ENCODE results near the gene KMT5B.

Gene KMT5B

DNA sequence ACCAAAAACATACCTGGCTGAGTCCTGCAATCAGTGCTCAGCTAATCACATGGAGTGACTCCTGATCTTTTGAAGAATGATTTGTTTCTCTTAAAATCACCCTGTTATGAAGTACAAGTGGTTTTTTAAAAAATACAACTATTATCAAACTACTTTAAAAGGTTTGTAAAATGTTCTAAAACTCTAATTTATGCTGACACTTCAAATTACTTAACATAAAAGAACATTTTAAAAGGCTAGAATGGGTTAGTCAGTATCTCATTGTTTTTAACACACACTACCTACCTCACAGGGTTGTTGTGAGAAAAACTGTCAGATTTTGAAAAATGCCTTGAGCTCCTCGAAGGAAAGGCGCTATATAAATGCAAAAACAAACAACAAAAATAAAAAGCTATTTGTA, 33.2 kb downstream of the KMT5B start:
- no peak for DNase-seq

GRCh38 chr11:68177877-68178276, 35.2 kb downstream of the KMT5B start:
- no peak for DNase-seq

- DNase-seq: no peak
Measured at GRCh38 chr11:68173926-68174325, 39.2 kb downstream of the KMT5B start.

DNA sequence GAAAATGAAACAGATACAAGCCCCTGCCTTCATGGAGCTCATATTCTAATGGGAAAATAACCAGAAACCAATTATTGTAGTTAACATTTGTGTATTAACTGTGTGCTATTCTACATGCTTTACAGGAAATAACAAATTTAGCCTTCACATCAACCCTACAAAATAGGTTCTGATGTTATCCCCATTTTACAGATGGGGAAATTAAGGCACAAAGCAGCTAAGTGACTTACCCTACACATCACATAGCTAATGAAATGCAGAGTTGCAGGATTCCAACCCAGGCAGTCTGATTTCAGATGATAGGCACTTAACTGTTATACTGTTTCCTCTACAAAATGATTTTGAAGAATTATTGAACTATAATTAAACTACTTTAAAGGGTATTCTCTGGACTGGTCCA, 43.7 kb downstream of the KMT5B start:
- DNase-seq: no peak

DNA sequence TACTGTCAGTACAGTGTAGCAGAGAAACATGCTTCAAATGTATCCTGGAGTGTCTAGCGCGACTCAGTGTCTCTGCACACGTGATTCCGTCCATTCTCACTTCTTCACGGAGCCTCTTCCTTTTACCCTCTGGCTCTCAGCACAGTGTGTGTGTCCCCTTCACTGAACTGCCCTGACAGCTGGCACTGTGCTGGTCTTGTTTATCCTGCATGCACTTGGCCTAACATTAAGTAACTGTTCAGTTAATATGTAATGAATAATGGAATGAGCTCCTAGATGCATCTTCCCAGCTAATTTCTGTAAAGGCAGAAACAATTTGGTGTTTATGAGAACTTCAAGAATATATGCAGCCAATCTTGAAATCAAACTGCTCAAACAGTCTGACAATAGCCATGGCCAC, 44.4 kb downstream of the KMT5B start:
- no peak for DNase-seq

DNA sequence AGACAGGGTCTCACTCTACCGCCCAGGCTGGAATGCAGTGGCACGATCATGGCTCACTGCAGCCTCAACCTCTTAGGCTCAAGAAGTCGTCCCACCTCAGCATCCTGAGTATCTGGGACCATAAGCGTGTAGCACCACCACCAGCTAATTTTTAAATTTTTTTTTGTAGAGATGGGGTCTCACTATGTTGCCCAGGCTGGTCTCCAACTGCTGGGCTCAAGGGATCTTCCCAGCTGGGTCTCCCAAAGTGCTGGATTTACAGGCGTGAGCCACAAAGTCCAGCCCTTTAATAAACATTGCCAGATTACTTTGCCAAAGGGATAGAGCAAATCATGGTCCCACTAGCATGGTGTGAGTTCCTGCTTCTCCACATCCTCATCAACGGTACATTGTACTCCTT, 45.6 kb downstream of the KMT5B start:
- DNase-seq: no peak

- DNase-seq: no peak
Measured at GRCh38 chr11:68166969-68167368, 46.1 kb downstream of the KMT5B start.

DNA sequence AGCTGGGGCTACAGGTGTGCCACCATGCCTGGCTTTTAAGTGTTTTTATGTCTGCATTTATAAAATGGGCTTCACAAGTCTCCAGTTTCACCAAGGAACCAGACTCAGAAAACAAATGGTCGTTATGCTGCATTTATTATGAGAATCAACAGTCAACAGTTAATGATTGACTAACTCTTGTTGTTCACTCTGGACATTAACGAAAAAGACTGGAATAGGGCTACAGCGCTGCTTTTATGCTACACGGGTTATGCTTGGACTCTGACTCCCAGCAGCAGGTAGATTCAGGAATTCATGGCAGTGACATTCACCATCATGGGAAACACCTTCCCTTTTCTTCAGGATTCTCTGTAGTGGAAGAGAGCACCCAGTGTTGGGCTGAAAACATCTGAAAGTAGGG, 47.5 kb downstream of the KMT5B start:
- no peak for DNase-seq

GRCh38 chr11:68164437-68164836, 48.7 kb downstream of the KMT5B start:
- no peak for DNase-seq

GRCh38 chr11:68163691-68164090, 49.4 kb downstream of the KMT5B start:
- DNase-seq: no peak

DNA sequence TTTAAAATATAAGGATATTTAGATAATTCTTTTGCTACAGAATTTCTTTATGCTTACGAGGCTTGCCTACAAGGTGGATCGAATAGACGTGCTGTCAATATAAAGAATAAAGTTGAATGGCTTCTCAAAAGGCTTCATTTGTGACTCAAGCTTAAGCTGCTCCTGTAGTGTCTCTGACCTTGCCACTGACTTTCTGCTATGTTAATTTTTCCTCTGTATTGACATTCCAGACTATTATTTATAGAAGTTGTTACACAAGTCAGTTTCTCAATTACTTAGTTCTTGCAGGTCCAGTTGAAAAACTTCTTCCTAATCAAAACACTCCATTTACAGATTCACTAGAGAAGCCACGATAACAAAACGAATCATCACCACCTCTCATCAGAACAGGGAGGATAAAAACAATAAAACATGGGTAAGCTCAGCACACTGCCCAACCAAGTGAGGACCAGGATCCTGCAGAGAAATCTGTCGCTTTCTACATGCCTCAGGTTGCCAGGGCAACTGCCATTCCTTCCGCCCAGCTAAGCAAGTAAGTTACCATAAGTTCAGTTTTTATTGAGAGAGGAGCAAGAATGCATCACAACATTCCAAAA, 52.9 kb downstream of the KMT5B start:
- DNase-seq: no peak

- no peak for DNase-seq
Measured at GRCh38 chr11:68159665-68160064, 53.4 kb downstream of the KMT5B start.

DNA sequence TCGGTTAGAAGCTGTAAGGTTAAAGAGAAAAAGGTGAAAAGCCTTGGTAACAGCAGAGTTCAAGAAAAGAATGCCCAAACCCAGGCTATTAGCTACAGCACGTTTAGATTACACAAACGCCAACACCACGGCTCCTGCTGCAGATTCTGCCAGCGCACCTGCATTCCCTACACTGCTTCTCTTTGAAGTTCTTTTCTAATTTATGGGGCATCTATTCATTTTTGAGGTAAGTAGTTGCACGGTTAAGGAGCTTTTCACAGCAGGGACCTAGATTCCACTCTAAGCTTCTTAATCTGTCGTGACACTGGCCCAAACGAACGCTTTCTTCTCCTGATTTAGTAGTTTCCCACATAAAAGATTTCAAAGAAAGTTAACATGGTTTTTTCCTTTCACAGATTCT, 53.9 kb downstream of the KMT5B start:
- no peak for DNase-seq

DNA sequence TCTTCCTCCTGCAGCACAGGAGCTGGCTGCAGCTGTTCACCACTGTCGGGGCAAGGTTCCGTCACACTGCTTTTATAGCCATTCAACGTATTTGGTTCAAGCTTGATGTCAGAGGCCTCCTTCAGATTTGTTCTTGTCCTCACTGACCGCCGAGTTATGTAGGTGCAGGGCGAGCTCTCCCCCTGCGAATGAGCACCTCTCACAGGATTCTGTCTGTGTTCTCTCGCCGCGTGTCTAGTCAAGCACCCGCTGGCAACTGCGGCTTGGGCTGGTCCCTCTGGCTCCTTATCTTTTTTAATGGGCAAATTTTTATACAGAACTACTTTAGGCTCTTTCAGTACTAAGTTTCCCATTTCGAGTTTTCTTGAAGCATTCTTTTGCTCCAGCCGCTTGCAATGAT, 54.5 kb downstream of the KMT5B start:
- no peak for DNase-seq

DNA sequence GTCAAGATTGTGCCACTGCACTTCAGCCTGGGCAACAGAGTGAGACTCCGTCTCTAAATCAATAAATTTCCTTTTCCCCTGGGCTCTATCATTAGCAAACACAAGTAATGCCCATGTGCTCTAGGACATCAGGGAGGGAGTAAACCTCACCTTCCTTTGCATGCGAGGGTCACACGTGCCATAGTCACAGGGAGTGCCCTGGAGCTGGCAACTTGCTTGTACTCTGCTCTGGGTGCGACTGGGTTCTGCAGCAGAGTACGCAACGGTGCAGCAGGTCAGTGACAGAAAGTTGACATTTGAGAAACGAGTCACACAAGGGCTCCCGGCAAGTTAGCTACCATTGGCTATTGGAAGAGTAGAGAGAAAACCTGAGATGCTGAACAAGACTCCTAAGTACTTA, 59.4 kb downstream of the KMT5B start:
- no peak for DNase-seq

- DNase-seq: no peak
Measured at GRCh38 chr11:68150037-68150436, 63.1 kb downstream of the KMT5B start.

- DNase-seq: no peak
Measured at GRCh38 chr11:68149417-68149816, 63.7 kb downstream of the KMT5B start.

DNA sequence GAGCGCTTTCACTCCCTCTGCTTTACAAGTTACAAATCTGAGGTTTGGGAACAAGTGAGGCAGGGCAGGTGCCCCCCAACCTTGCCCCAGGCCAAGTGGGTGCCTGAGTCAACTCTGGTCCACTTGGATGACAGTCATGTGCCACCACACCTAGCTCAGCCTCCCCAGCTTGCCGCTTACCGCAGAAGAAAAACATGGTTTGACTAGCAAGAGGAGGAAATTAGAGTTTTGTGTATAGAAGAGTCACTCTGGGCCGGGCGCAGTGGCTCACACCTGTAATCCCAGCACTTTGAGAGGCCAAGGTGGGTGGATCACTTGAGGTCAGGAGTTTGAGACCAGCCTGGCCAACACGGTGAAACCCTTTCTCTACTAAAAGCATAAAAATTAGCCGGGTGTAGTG, 64.2 kb downstream of the KMT5B start:
- DNase-seq: no peak

- no peak for DNase-seq
Measured at GRCh38 chr11:68148071-68148805, 64.9 kb downstream of the KMT5B start.

DNA sequence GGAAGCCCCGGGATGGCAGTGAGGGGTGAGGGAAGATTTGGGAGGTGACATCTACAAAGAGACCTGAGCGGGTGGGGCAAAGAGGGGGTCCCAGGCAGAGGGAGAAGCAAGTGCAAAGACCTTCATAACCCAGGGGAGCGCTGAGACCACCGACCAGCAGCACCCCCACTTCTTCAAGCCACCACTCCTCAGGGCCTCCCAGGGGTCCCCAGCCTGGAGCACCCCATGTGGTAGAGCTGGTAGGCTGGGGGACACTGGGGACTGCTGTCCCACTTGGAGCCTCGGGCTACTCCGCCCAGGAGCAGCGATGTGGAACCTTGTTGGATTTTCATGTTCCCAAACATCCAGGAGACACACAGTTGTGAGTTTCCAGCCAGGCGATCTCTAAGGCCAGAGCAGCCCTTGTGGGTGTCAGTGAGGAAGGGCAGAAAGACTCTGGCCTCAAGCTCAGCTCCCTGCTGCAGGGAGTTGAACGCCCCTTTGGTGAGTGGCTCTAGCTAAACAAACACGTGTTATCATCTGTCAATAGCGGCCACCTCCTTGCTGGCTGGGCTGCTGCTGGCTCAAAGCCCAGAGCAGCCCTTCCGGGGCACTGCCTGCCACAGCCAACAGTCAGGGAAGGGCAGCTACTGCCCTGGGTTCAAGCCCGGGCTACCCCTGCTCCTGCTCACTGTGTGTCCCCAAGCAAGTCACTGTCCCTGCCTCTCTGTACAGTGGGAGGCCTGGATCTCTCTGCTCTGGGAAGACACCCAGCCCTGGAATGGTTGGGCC, 66.2 kb downstream of the KMT5B start:
- no peak for DNase-seq

DNA sequence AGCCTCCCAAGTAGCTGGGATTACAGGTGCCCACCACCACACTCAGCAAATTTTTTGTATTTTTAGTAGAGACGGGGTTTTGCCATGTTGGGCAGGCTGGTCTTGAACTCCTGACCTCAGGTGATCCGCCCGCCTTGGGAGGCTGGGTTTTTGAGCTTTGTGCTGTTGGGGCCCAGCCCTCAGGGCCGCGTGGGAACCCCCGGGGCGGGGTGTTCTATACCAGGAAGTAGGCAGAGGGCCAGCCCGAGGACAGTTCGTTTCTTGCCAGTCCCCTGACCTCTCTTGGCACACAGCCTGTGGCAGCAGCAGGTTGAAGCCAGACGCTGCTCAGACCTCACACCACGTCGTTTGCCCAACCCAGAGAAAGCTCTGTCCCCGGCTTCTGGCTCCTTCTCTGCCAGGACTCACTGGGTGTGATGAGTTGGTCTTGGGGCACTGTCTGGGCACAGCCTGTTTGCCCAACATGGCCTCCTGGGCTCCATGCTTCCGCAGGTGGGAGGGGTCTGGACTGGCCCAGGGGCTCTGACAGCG, 67.0 kb downstream of the KMT5B start:
- no peak for DNase-seq

GRCh38 chr11:68145120-68145866, 67.8 kb downstream of the KMT5B start:
- DNase-seq: no peak

DNA sequence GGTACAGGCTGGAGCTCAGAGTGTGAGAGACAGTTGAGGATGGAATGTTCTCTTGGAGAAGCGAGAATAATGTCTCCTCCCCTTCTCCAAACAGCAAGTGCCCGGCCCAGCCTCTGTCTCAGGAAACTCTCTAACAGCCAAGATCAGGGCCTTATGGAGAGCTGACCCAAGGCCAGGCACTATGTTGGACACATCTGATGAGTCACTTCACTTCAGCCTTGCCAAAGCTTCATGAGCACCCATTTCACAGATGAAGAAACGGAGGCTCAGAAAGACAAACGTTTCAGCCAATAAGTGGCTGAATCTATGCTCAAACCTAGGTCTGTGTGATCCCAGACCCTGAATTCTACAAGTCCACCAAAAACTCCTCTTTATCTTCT, 69.8 kb downstream of the KMT5B start:
- no peak for DNase-seq

All from GOT3 (cell line).